Measurements from ENCODE around the gene TMEM87A.
A peak's percentile ranks its signal among the peaks of the same experiment; 100 is the strongest.

The TMEM87A gene

GRCh38 chr15:42203891-42204290 lies 69.3 kb downstream of the TMEM87A start:
- DNase-seq, result no peak

- no peak for DNase-seq
Measured at GRCh38 chr15:42202653-42203052, 70.6 kb downstream of the TMEM87A start.

GRCh38 chr15:42201801-42202200 lies 71.4 kb downstream of the TMEM87A start:
- DNase-seq, result no peak

- DNase-seq, result no peak
Measured at GRCh38 chr15:42199126-42199525, 74.1 kb downstream of the TMEM87A start.

- DNase-seq, result no peak
Measured at GRCh38 chr15:42198516-42198915, 74.7 kb downstream of the TMEM87A start.

GRCh38 chr15:42194513-42194912 lies 78.7 kb downstream of the TMEM87A start:
- no peak for DNase-seq

- no peak for DNase-seq
Measured at GRCh38 chr15:42193383-42193782, 79.8 kb downstream of the TMEM87A start.

GRCh38 chr15:42191610-42192346 lies 81.5 kb downstream of the TMEM87A start:
- DNase-seq, result no peak

- no peak for DNase-seq
Measured at GRCh38 chr15:42190370-42190769, 82.9 kb downstream of the TMEM87A start.

GRCh38 chr15:42185801-42186200 lies 87.4 kb downstream of the TMEM87A start:
- no peak for DNase-seq

GRCh38 chr15:42184736-42185135 lies 88.5 kb downstream of the TMEM87A start:
- DNase-seq, result no peak

GRCh38 chr15:42184296-42184695 lies 88.9 kb downstream of the TMEM87A start:
- DNase-seq, result peak; percentile 7

- no peak for DNase-seq
Measured at GRCh38 chr15:42182961-42183360, 90.3 kb downstream of the TMEM87A start.

- no peak for DNase-seq
Measured at GRCh38 chr15:42182328-42182886, 90.8 kb downstream of the TMEM87A start.

- no peak for DNase-seq
Measured at GRCh38 chr15:42178056-42178455, 95.2 kb downstream of the TMEM87A start.

- DNase-seq, result no peak
Measured at GRCh38 chr15:42175671-42176070, 97.6 kb downstream of the TMEM87A start.

- no peak for DNase-seq
Measured at GRCh38 chr15:42172475-42172874, 100.8 kb downstream of the TMEM87A start.

- DNase-seq, result no peak
Measured at GRCh38 chr15:42171795-42172194, 101.4 kb downstream of the TMEM87A start.

- no peak for DNase-seq
Measured at GRCh38 chr15:42171122-42171521, 102.1 kb downstream of the TMEM87A start.

- no peak for DNase-seq
Measured at GRCh38 chr15:42166225-42166940, 106.8 kb downstream of the TMEM87A start.

- DNase-seq, result no peak
Measured at GRCh38 chr15:42165106-42165505, 108.1 kb downstream of the TMEM87A start.

- DNase-seq, result no peak
Measured at GRCh38 chr15:42163947-42164550, 109.2 kb downstream of the TMEM87A start.

GRCh38 chr15:42163291-42163690 lies 109.9 kb downstream of the TMEM87A start:
- no peak for DNase-seq

Measured in midbrain (tissue), 1 donor.